ENCODE measurements around the gene POT1. TPM values are rescaled to one million over a fixed set of nuclear protein-coding genes. Genes with fewer than 3 reads are reported as not detected.

Gene POT1
- total and polyA plus RNA-seq, 7 experiments from 2014 or later: 13.1 to 33.8 (median 26.9) TPM

- intact Hi-C loops (cut with micrococcal nuclease): no loop called here
- DNase-seq (no peak), ATAC-seq (no peak)
- Histone ChIP-seq H3K27me3 (ENCODE audit: control insufficient read depth in 2 of 2, insufficient read depth in 2 of 2, low read length in 2 of 2) (no peaks in the 10 kb centered on the region), H3K9me3 (ENCODE audit: control insufficient read depth in 2 of 3, low read length in 3 of 3) (no peaks in the 10 kb centered on the region), H3K27ac (ENCODE audit: low read depth, low read length) (no peak overlapping the region), H3K4me1 (ENCODE audit: control insufficient read depth in 2 of 2, insufficient read depth in 2 of 2, low read length in 2 of 2) (no peaks in the 10 kb centered on the region), H3K36me3 (ENCODE audit: control insufficient read depth in 2 of 3, insufficient read depth in 3 of 3, low read length in 3 of 3) (no peaks in the 10 kb centered on the region), H3K4me3 (ENCODE audit: low read length) (no peak overlapping the region)
- Mint-ChIP-seq H3K9me3 (peaks cover 3 to 33% (median 15%) of the 10 kb centered on the region in 11 donors), H3K27me3 (no peaks in the 10 kb centered on the region), H3K27ac (no peak overlapping the region), H3K4me3 (no peak overlapping the region), H3K36me3 (peaks cover 0 to 23% (median 8%) of the 10 kb centered on the region in 5 donors), H3K4me1 (no peaks in the 10 kb centered on the region)
- ChIA-PET CTCF (no interaction called here), POLR2A (no interaction called here)
These were observed 25.2 kb upstream of the POT1 start for GRCh38 chr7:124954790-124955189.

GRCh38 chr7:124945680-124946079 lies 16.1 kb upstream of the POT1 start:
- no peaks in the 10 kb centered on the region for H3K9me3 ChIP-seq (ENCODE audit: control insufficient read depth in 2 of 3, low read length in 3 of 3)
- CTCF ChIA-PET: no interaction called here

GRCh38 chr7:124943472-124943871 lies 13.8 kb upstream of the POT1 start:
- H3K36me3 ChIP-seq (ENCODE audit: control insufficient read depth in 2 of 3, insufficient read depth in 3 of 3, low read length in 3 of 3): no peaks in the 10 kb centered on the region
- no peaks in the 10 kb centered on the region for H3K4me1 ChIP-seq (ENCODE audit: control insufficient read depth in 2 of 2, insufficient read depth in 2 of 2, low read length in 2 of 2)
- POLR2A ChIA-PET: no interaction called here
- Mint-ChIP-seq H3K27me3 (peaks cover 0 to 11% (median 0%) of the 10 kb centered on the region in 5 donors), H3K36me3 (peaks cover 0 to 49% (median 35%) of the 10 kb centered on the region in 5 donors), H3K4me3 (no peak overlapping the region), H3K9me3 (peaks cover 0 to 26% (median 9%) of the 10 kb centered on the region in 11 donors), H3K27ac (no peak overlapping the region), H3K4me1 (no peaks in the 10 kb centered on the region)
- no peak for DNase-seq
- no peak overlapping the region for H3K27ac ChIP-seq (ENCODE audit: low read depth, low read length)
- no peaks in the 10 kb centered on the region for H3K27me3 ChIP-seq (ENCODE audit: control insufficient read depth in 2 of 2, insufficient read depth in 2 of 2, low read length in 2 of 2)
- CTCF ChIA-PET: no interaction called here
- intact Hi-C loops (cut with micrococcal nuclease): no loop called here
- H3K4me3 ChIP-seq (ENCODE audit: low read length): no peak overlapping the region
- H3K9me3 ChIP-seq (ENCODE audit: control insufficient read depth in 2 of 3, low read length in 3 of 3): no peaks in the 10 kb centered on the region
- no peak for ATAC-seq

More at GRCh38 chr7:124945680-124946079, 16.1 kb upstream of the POT1 start:
- Histone ChIP-seq H3K27ac (ENCODE audit: low read depth, low read length) (no peak overlapping the region), H3K4me3 (ENCODE audit: low read length) (no peak overlapping the region), H3K27me3 (ENCODE audit: control insufficient read depth in 2 of 2, insufficient read depth in 2 of 2, low read length in 2 of 2) (no peaks in the 10 kb centered on the region), H3K36me3 (ENCODE audit: control insufficient read depth in 2 of 3, insufficient read depth in 3 of 3, low read length in 3 of 3) (no peaks in the 10 kb centered on the region), H3K4me1 (ENCODE audit: control insufficient read depth in 2 of 2, insufficient read depth in 2 of 2, low read length in 2 of 2) (no peaks in the 10 kb centered on the region)
- H3K4me1 Mint-ChIP-seq: no peaks in the 10 kb centered on the region
- H3K27ac Mint-ChIP-seq: no peak overlapping the region
- peaks cover 0 to 11% (median 0%) of the 10 kb centered on the region in 5 donors for H3K27me3 Mint-ChIP-seq
- no peak overlapping the region for H3K4me3 Mint-ChIP-seq
- DNase-seq: no peak
- peaks cover 0 to 29% (median 15%) of the 10 kb centered on the region in 11 donors for H3K9me3 Mint-ChIP-seq
- intact Hi-C loops (cut with micrococcal nuclease): no loop called here
- POLR2A ChIA-PET: no interaction called here
- peaks cover 0 to 52% (median 34%) of the 10 kb centered on the region in 5 donors for H3K36me3 Mint-ChIP-seq
- ATAC-seq: no peak

- ATAC-seq (no peak), DNase-seq (no peak)
- no peak overlapping the region for H3K4me3 Mint-ChIP-seq
- Histone ChIP-seq H3K4me1 (ENCODE audit: control insufficient read depth in 2 of 2, insufficient read depth in 2 of 2, low read length in 2 of 2) (no peaks in the 10 kb centered on the region), H3K27ac (ENCODE audit: low read depth, low read length) (no peak overlapping the region), H3K9me3 (ENCODE audit: control insufficient read depth in 2 of 3, low read length in 3 of 3) (no peaks in the 10 kb centered on the region), H3K27me3 (ENCODE audit: control insufficient read depth in 2 of 2, insufficient read depth in 2 of 2, low read length in 2 of 2) (no peaks in the 10 kb centered on the region), H3K4me3 (ENCODE audit: low read length) (no peak overlapping the region), H3K36me3 (ENCODE audit: control insufficient read depth in 2 of 3, insufficient read depth in 3 of 3, low read length in 3 of 3) (no peaks in the 10 kb centered on the region)
- peaks cover 0 to 6% (median 0%) of the 10 kb centered on the region in 5 donors for H3K27me3 Mint-ChIP-seq
- no peaks in the 10 kb centered on the region for H3K4me1 Mint-ChIP-seq
- peaks cover 0 to 20% (median 7%) of the 10 kb centered on the region in 11 donors for H3K9me3 Mint-ChIP-seq
- H3K27ac Mint-ChIP-seq: no peak overlapping the region
- CTCF ChIA-PET: no interaction called here
- POLR2A ChIA-PET: no interaction called here
- H3K36me3 Mint-ChIP-seq: peaks cover 0 to 49% (median 31%) of the 10 kb centered on the region in 5 donors
- intact Hi-C loops (cut with micrococcal nuclease): no loop called here
These were observed 12.8 kb upstream of the POT1 start for GRCh38 chr7:124942399-124942798.

- no peaks in the 10 kb centered on the region for H3K36me3 ChIP-seq (ENCODE audit: control insufficient read depth in 2 of 3, insufficient read depth in 3 of 3, low read length in 3 of 3)
- ATAC-seq: no peak
- no peaks in the 10 kb centered on the region for H3K27me3 Mint-ChIP-seq
- peaks cover 0 to 37% (median 17%) of the 10 kb centered on the region in 5 donors for H3K36me3 Mint-ChIP-seq
- no peaks in the 10 kb centered on the region for H3K4me1 ChIP-seq (ENCODE audit: control insufficient read depth in 2 of 2, insufficient read depth in 2 of 2, low read length in 2 of 2)
- no peak overlapping the region for H3K27ac ChIP-seq (ENCODE audit: low read depth, low read length)
- H3K4me3 Mint-ChIP-seq: no peak overlapping the region
- DNase-seq: no peak
- CTCF ChIA-PET: no interaction called here
- H3K9me3 ChIP-seq (ENCODE audit: control insufficient read depth in 2 of 3, low read length in 3 of 3): no peaks in the 10 kb centered on the region
- no peak overlapping the region for H3K27ac Mint-ChIP-seq
- intact Hi-C loops (cut with micrococcal nuclease): no loop called here
- no peaks in the 10 kb centered on the region for H3K4me1 Mint-ChIP-seq
- H3K9me3 Mint-ChIP-seq: peaks cover 0 to 8% (median 0%) of the 10 kb centered on the region in 11 donors
- H3K4me3 ChIP-seq (ENCODE audit: low read length): no peak overlapping the region
- H3K27me3 ChIP-seq (ENCODE audit: control insufficient read depth in 2 of 2, insufficient read depth in 2 of 2, low read length in 2 of 2): no peaks in the 10 kb centered on the region
- POLR2A ChIA-PET: no interaction called here
These were observed 10.7 kb upstream of the POT1 start for GRCh38 chr7:124940306-124940705.

- DNase-seq (no peak), ATAC-seq (no peak)
- Histone ChIP-seq H3K36me3 (ENCODE audit: control insufficient read depth in 2 of 3, insufficient read depth in 3 of 3, low read length in 3 of 3) (no peaks in the 10 kb centered on the region), H3K4me1 (ENCODE audit: control insufficient read depth in 2 of 2, insufficient read depth in 2 of 2, low read length in 2 of 2) (no peaks in the 10 kb centered on the region), H3K27ac (ENCODE audit: low read depth, low read length) (no peak overlapping the region), H3K9me3 (ENCODE audit: control insufficient read depth in 2 of 3, low read length in 3 of 3) (no peaks in the 10 kb centered on the region), H3K4me3 (ENCODE audit: low read length) (no peak overlapping the region), H3K27me3 (ENCODE audit: control insufficient read depth in 2 of 2, insufficient read depth in 2 of 2, low read length in 2 of 2) (no peaks in the 10 kb centered on the region)
- CTCF ChIA-PET: no interaction called here
- POLR2A ChIA-PET: no interaction called here
- H3K36me3 Mint-ChIP-seq: peaks cover 0 to 18% (median 10%) of the 10 kb centered on the region in 5 donors
- no peak overlapping the region for H3K27ac Mint-ChIP-seq
- intact Hi-C loops (cut with micrococcal nuclease): loop anchor here in 1 of 2 donors (10.0 kb wide), 1 partner anchor 1403 kb away; the partner anchor contains the start of gene IQUB
- peaks cover 0 to 4% (median 0%) of the 10 kb centered on the region in 11 donors for H3K9me3 Mint-ChIP-seq
- H3K4me1 Mint-ChIP-seq: no peaks in the 10 kb centered on the region
- peaks cover 0 to 2% (median 0%) of the 10 kb centered on the region in 5 donors for H3K27me3 Mint-ChIP-seq
- no peak overlapping the region for H3K4me3 Mint-ChIP-seq
These were observed 8.5 kb upstream of the POT1 start for GRCh38 chr7:124938128-124938527.

- Histone ChIP-seq H3K27me3 (ENCODE audit: control insufficient read depth in 2 of 2, insufficient read depth in 2 of 2, low read length in 2 of 2) (no peaks in the 10 kb centered on the region), H3K9me3 (ENCODE audit: control insufficient read depth in 2 of 3, low read length in 3 of 3) (no peaks in the 10 kb centered on the region), H3K4me1 (ENCODE audit: control insufficient read depth in 2 of 2, insufficient read depth in 2 of 2, low read length in 2 of 2) (no peaks in the 10 kb centered on the region), H3K36me3 (ENCODE audit: control insufficient read depth in 2 of 3, insufficient read depth in 3 of 3, low read length in 3 of 3) (no peaks in the 10 kb centered on the region), H3K4me3 (ENCODE audit: low read length) (no peak overlapping the region), H3K27ac (ENCODE audit: low read depth, low read length) (no peak overlapping the region)
- Mint-ChIP-seq H3K27ac (no peak overlapping the region), H3K27me3 (peaks cover 0 to 2% (median 0%) of the 10 kb centered on the region in 5 donors), H3K4me3 (no peak overlapping the region), H3K4me1 (no peaks in the 10 kb centered on the region), H3K36me3 (peaks cover 0 to 10% (median 7%) of the 10 kb centered on the region in 5 donors), H3K9me3 (peaks cover 0 to 4% (median 0%) of the 10 kb centered on the region in 11 donors)
- intact Hi-C loops (cut with micrococcal nuclease): loop anchor here in 1 of 2 donors (10.0 kb wide), 1 partner anchor 1402 kb away; the partner anchor contains the start of gene IQUB
- ChIA-PET CTCF (no interaction called here), POLR2A (no interaction called here)
- ATAC-seq: no peak
- no peak for DNase-seq
These were observed 7.5 kb upstream of the POT1 start for GRCh38 chr7:124937076-124937475.
